ENCODE results near the gene ALG1.

Gene ALG1

DNA sequence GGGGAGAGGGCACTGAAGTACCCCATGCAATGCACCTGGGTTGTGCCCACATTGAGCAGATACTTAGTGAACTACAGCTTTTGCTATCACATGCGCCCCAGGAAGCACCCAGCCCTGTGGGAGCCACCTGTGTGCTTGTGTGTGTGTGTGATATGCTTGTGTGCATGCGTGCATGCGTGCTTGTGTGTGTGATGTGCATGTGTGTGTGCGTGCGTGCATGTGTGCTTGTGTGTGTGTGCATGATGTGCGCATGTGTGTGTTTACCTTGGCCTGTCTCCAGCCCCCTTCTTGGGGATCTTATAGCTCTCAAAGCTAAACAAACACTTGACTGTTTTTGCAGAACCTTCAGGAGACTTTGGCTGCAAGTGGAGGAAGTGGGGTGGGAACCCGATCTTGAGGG, 6.7 kb upstream of the ALG1 start:
- H3K36me3 ChIP-seq (replicated peaks; ENCODE audit: insufficient read depth, low read length) = no peaks in the 10 kb centered on the region
- no peaks in the 10 kb centered on the region for H3K4me1 ChIP-seq (ENCODE audit: low read length)
- DNase-seq = no peak
- H3K79me2 ChIP-seq (ENCODE audit: low read length) = no peaks in the 10 kb centered on the region
- no peak overlapping the region for H3K9ac ChIP-seq (ENCODE audit: low read length)
- no peaks in the 10 kb centered on the region for H4K20me1 ChIP-seq (ENCODE audit: insufficient read depth, low read length)
- no peaks in the 10 kb centered on the region for H3K9me2 ChIP-seq (replicated peaks; ENCODE audit: insufficient read depth, low read length)
- H2AFZ ChIP-seq (ENCODE audit: low read length) = no peak overlapping the region
- TF ChIP-seq EZH2phosphoT487 (IDR thresholded peaks at IDR 0.05; ENCODE audit: low read length) (no peak), EZH2 (optimal IDR thresholded peaks at IDR 0.05; ENCODE audit: low read depth, low read length) (no peak)
- peaks cover 69% of the 10 kb centered on the region for H3K27me3 ChIP-seq (replicated peaks; ENCODE audit: insufficient read depth, low read length)
- H3K9me3 ChIP-seq (replicated peaks; ENCODE audit: insufficient read depth, low read length) = no peaks in the 10 kb centered on the region
- no peaks in the 10 kb centered on the region for H3F3A ChIP-seq (ENCODE audit: insufficient read depth, low read length)
- H3K4me3 ChIP-seq (ENCODE audit: low read length) = no peak overlapping the region
- no peak overlapping the region for H3K4me2 ChIP-seq (ENCODE audit: low read depth, low read length)
- no peak overlapping the region for H3K27ac ChIP-seq (ENCODE audit: low read length)

GRCh38 chr16:5065326-5065725, 6.3 kb upstream of the ALG1 start:
- Histone ChIP-seq H3K27ac (ENCODE audit: low read length) (no peak overlapping the region), H3K36me3 (replicated peaks; ENCODE audit: insufficient read depth, low read length) (no peaks in the 10 kb centered on the region)
- TF ChIP-seq EZH2 (optimal IDR thresholded peaks at IDR 0.05; ENCODE audit: low read depth, low read length) = no peak
- no peak for TF ChIP-seq EZH2phosphoT487 (IDR thresholded peaks at IDR 0.05; ENCODE audit: low read length)
- no peak for TF ChIP-seq CTCF (IDR thresholded peaks at IDR 0.05; ENCODE audit: low read length)

GRCh38 chr16:5065813-5066212, 5.8 kb upstream of the ALG1 start, which contains the start of gene C16orf89:
Gene C16orf89, minus strand, starts transcription at chr16:5065956. Its CDS starts 48 bp downstream, at chr16:5065908.
- Histone ChIP-seq H3K9ac (ENCODE audit: low read length) (no peak within 1 kb of the TSS), H3K9me3 (replicated peaks; ENCODE audit: insufficient read depth, low read length) (no peaks in the 10 kb centered on the region), H2AFZ (ENCODE audit: low read length) (no peak within 1 kb of the TSS), H3K79me2 (ENCODE audit: low read length) (no peaks in the 10 kb centered on the region), H3K27me3 (replicated peaks; ENCODE audit: insufficient read depth, low read length) (peaks cover 62% of the 10 kb centered on the region), H3K9me2 (replicated peaks; ENCODE audit: insufficient read depth, low read length) (no peaks in the 10 kb centered on the region), H3K4me3 (ENCODE audit: low read length) (no peak within 1 kb of the TSS), H3K4me1 (ENCODE audit: low read length) (no peaks in the 10 kb centered on the region), H3K36me3 (replicated peaks; ENCODE audit: insufficient read depth, low read length) (no peaks in the 10 kb centered on the region), H3F3A (ENCODE audit: insufficient read depth, low read length) (no peaks in the 10 kb centered on the region), H3K27ac (ENCODE audit: low read length) (no peak within 1 kb of the TSS), H4K20me1 (ENCODE audit: insufficient read depth, low read length) (no peaks in the 10 kb centered on the region), H3K4me2 (ENCODE audit: low read depth, low read length) (no peak within 1 kb of the TSS)
- TF ChIP-seq EZH2phosphoT487 (IDR thresholded peaks at IDR 0.05; ENCODE audit: low read length) = no peak
- no peak for TF ChIP-seq CTCF (IDR thresholded peaks at IDR 0.05; ENCODE audit: low read length)
- TF ChIP-seq EZH2 (optimal IDR thresholded peaks at IDR 0.05; ENCODE audit: low read depth, low read length) = no peak
- DNase-seq = no peak

More at GRCh38 chr16:5065326-5065725, 6.3 kb upstream of the ALG1 start:
- no peak overlapping the region for H3K9ac ChIP-seq (ENCODE audit: low read length)
- no peaks in the 10 kb centered on the region for H3F3A ChIP-seq (ENCODE audit: insufficient read depth, low read length)
- H3K4me3 ChIP-seq (ENCODE audit: low read length) = no peak overlapping the region
- peaks cover 65% of the 10 kb centered on the region for H3K27me3 ChIP-seq (replicated peaks; ENCODE audit: insufficient read depth, low read length)
- H2AFZ ChIP-seq (ENCODE audit: low read length) = no peak overlapping the region
- DNase-seq = no peak
- no peak overlapping the region for H3K4me2 ChIP-seq (ENCODE audit: low read depth, low read length)
- no peaks in the 10 kb centered on the region for H3K9me3 ChIP-seq (replicated peaks; ENCODE audit: insufficient read depth, low read length)
- H3K9me2 ChIP-seq (replicated peaks; ENCODE audit: insufficient read depth, low read length) = no peaks in the 10 kb centered on the region
- no peaks in the 10 kb centered on the region for H4K20me1 ChIP-seq (ENCODE audit: insufficient read depth, low read length)
- no peaks in the 10 kb centered on the region for H3K4me1 ChIP-seq (ENCODE audit: low read length)
- no peaks in the 10 kb centered on the region for H3K79me2 ChIP-seq (ENCODE audit: low read length)

GRCh38 chr16:5066511-5066910, 5.1 kb upstream of the ALG1 start:
- H3F3A ChIP-seq (ENCODE audit: insufficient read depth, low read length) = no peaks in the 10 kb centered on the region
- H3K27me3 ChIP-seq (replicated peaks; ENCODE audit: insufficient read depth, low read length) = peaks cover 59% of the 10 kb centered on the region
- no peaks in the 10 kb centered on the region for H3K79me2 ChIP-seq (ENCODE audit: low read length)
- H2AFZ ChIP-seq (ENCODE audit: low read length) = no peak overlapping the region
- H3K4me2 ChIP-seq (ENCODE audit: low read depth, low read length) = no peak overlapping the region
- no peak overlapping the region for H3K27ac ChIP-seq (ENCODE audit: low read length)
- TF ChIP-seq EZH2phosphoT487 (IDR thresholded peaks at IDR 0.05; ENCODE audit: low read length) = no peak
- TF ChIP-seq CTCF (IDR thresholded peaks at IDR 0.05; ENCODE audit: low read length) = no peak
- TF ChIP-seq EZH2 (optimal IDR thresholded peaks at IDR 0.05; ENCODE audit: low read depth, low read length) = no peak
- H3K9ac ChIP-seq (ENCODE audit: low read length) = no peak overlapping the region
- H3K9me3 ChIP-seq (replicated peaks; ENCODE audit: insufficient read depth, low read length) = no peaks in the 10 kb centered on the region
- H4K20me1 ChIP-seq (ENCODE audit: insufficient read depth, low read length) = no peaks in the 10 kb centered on the region
- H3K4me3 ChIP-seq (ENCODE audit: low read length) = no peak overlapping the region
- H3K36me3 ChIP-seq (replicated peaks; ENCODE audit: insufficient read depth, low read length) = no peaks in the 10 kb centered on the region
- no peaks in the 10 kb centered on the region for H3K9me2 ChIP-seq (replicated peaks; ENCODE audit: insufficient read depth, low read length)
- H3K4me1 ChIP-seq (ENCODE audit: low read length) = peaks cover 5% of the 10 kb centered on the region
- DNase-seq = no peak
